Spleen (tissue), 11 donors: ENCODE measurements around the gene GCM1. TPM values are rescaled to one million over a fixed set of nuclear protein-coding genes. Genes with fewer than 3 reads are reported as not detected.

Experiments
- DNase-seq: peaks from one replicate; pipeline ENCODE4 v3.0.0-alpha.2; 2020
- H3K27ac ChIP-seq, 8 donors: fragments of 200-600 bp; sonication (generic) in 7 of 8; 1 replicate in 4 of 8; 2 replicates in 4 of 8; pipeline versions ENCODE4 v1.5.0 to v1.8.0; 2016 to 2021; ENCODE audit warnings: inconsistent platforms in 4 of 8, mild to moderate bottlenecking in 4 of 8, moderate library complexity in 1 of 8
- H3K27me3 ChIP-seq, 7 donors: fragments of 200-600 bp; sonication (generic) in 6 of 7; replicated peaks in 1 of 7; 1 replicate in 4 of 7; 2 replicates in 3 of 7; pipeline versions ENCODE4 v1.5.0 to v1.8.0; 2016 to 2021; ENCODE audit warnings: inconsistent platforms in 3 of 7, mild to moderate bottlenecking in 1 of 7
- H3K36me3 ChIP-seq, 6 donors: fragments of 200-600 bp; sonication (generic) in 5 of 6; 1 replicate in 4 of 6; 2 replicates in 2 of 6; pipeline versions ENCODE4 v1.5.0 to v1.8.0; 2016 to 2021; ENCODE audit warnings: inconsistent platforms in 2 of 6
- H3K4me1 ChIP-seq, 6 donors: fragments of 200-600 bp; sonication (generic) in 5 of 6; 1 replicate in 3 of 6; 2 replicates in 3 of 6; pipeline versions ENCODE4 v1.5.0 to v1.8.0; 2016 to 2021; ENCODE audit warnings: inconsistent platforms in 3 of 6
- H3K4me3 ChIP-seq, 8 donors: fragments of 200-600 bp; sonication (generic) in 7 of 8; 1 replicate in 4 of 8; 2 replicates in 4 of 8; pipeline versions ENCODE4 v1.5.0 to v1.8.0; 2016 to 2021; ENCODE audit warnings: inconsistent platforms in 4 of 8, mild to moderate bottlenecking in 4 of 8, moderate library complexity in 2 of 8
- H3K9me3 ChIP-seq, 8 donors: fragments of 200-600 bp; sonication (generic) in 7 of 8; 1 replicate in 4 of 8; 2 replicates in 4 of 8; pipeline versions ENCODE4 v1.5.0 to v1.8.0; 2016 to 2021; ENCODE audit warnings: inconsistent platforms in 4 of 8
- POLR2A ChIP-seq, 3 donors: fragments of 450-650 bp; IDR thresholded peaks; one replicate each; pipeline ENCODE4 v1.5.1; 2017; ENCODE audit warnings: antibody characterized with exemption in 3 of 3, mild to moderate bottlenecking in 1 of 3
- POLR2AphosphoS5 ChIP-seq, 3 donors: sonication (generic); formaldehyde crosslinking; IDR thresholded peaks; one replicate each; pipeline ENCODE4 v1.5.1; 2017; ENCODE audit warnings: antibody characterized with exemption in 3 of 3
- WGBS, 5 donors: extraction: QIAGEN DNeasy Blood & Tissue Kit in 3 of 5; methylation state at CpG; one replicate each; pipeline versions ENCODE4 v1.1.5 to v1.1.7; 2013 to 2018; 5-methylcytosine and 5-hydroxymethylcytosine counted together
- intact Hi-C: fragments of 100-400 bp; cut with DNase I; formaldehyde crosslinking; loops from one replicate; pipeline ENCODE4 v1.15.0; 2023; ENCODE audit warnings: low total_unique reads
- polyA plus RNA-seq, 3 donors: library from polyadenylated mRNA; stranded (reverse); fragments of 200-250 nt; gene quantifications; one replicate each; pipeline ENCODE4 v1.2.1, GENCODE V29; 2013
- total RNA-seq, 7 donors: library from RNA; depleted of rRNA in 3 of 7; stranded (reverse); fragments of >200 nt in 3 of 7; fragmentation: NEBNext Ultra II Directional in 4 of 7; extraction: Animal tissue kit (Norgen Biotek cat#: 25700) in 4 of 7; gene quantifications; one replicate each; pipeline versions ENCODE4 v1.1.0 to v1.2.1, GENCODE V29; 2016 to 2021
- TF ChIP-seq, protein P1 (sequence below), 11 experiments: fragments of 200-600 bp in 7 of 11; fragments of 450-650 bp in 4 of 11; sonication (generic) in 4 of 11; IDR thresholded peaks in 8 of 11; conservative IDR thresholded peaks in 3 of 11; 1 replicate in 7 of 11; 2 replicates in 4 of 11; pipeline versions ENCODE4 v1.4.0 to v1.8.0; 2016 to 2021; ENCODE audit warnings: antibody characterized with exemption in 11 of 11, inconsistent platforms in 4 of 11, mild to moderate bottlenecking in 1 of 11
- donor health status: healthy with polysubstance abuse.
- donor health status: DM: no; HTN: no; CAD: no; lungs with moderate emphysema.
- donor health status: DM: no; HTN: no; CAD: no.
- donor health status: Bipolar disorder and iron deficiency.
- donor health status: healthy.
- donor health status: DM: no; HTN: no; CAD: no.
- donor health status: DM: yes; HTN: yes; CAD: no.

GCM1 gene
- total and polyA plus RNA-seq, 10 donors = 0.05 to 1.9 (median 0.22) TPM; not detected in 1

- no peak overlapping the region for H3K27ac ChIP-seq
- DNase-seq = no peak
- no peak overlapping the region for H3K4me3 ChIP-seq
- no peaks in the 10 kb centered on the region for H3K27me3 ChIP-seq
- H3K36me3 ChIP-seq = no peaks in the 10 kb centered on the region
- no peaks in the 10 kb centered on the region for H3K4me1 ChIP-seq
- H3K9me3 ChIP-seq = peaks cover 0 to 7% (median 0%) of the 10 kb centered on the region in 8 donors
- no peak for TF ChIP-seq POLR2A (IDR thresholded peaks at IDR 0.05)
- TF ChIP-seq POLR2AphosphoS5 (IDR thresholded peaks at IDR 0.05) = no peak
- TF ChIP-seq, protein P1, sequence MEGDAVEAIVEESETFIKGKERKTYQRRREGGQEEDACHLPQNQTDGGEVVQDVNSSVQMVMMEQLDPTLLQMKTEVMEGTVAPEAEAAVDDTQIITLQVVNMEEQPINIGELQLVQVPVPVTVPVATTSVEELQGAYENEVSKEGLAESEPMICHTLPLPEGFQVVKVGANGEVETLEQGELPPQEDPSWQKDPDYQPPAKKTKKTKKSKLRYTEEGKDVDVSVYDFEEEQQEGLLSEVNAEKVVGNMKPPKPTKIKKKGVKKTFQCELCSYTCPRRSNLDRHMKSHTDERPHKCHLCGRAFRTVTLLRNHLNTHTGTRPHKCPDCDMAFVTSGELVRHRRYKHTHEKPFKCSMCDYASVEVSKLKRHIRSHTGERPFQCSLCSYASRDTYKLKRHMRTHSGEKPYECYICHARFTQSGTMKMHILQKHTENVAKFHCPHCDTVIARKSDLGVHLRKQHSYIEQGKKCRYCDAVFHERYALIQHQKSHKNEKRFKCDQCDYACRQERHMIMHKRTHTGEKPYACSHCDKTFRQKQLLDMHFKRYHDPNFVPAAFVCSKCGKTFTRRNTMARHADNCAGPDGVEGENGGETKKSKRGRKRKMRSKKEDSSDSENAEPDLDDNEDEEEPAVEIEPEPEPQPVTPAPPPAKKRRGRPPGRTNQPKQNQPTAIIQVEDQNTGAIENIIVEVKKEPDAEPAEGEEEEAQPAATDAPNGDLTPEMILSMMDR (IDR thresholded peaks at IDR 0.05 in 8 of 11, conservative IDR thresholded peaks at IDR 0.05 in 3 of 11) = no peak
- intact Hi-C loops = no loop called here
These were observed 36.2 kb downstream of the GCM1 start for GRCh38 chr6:53112404-53112803.

DNA sequence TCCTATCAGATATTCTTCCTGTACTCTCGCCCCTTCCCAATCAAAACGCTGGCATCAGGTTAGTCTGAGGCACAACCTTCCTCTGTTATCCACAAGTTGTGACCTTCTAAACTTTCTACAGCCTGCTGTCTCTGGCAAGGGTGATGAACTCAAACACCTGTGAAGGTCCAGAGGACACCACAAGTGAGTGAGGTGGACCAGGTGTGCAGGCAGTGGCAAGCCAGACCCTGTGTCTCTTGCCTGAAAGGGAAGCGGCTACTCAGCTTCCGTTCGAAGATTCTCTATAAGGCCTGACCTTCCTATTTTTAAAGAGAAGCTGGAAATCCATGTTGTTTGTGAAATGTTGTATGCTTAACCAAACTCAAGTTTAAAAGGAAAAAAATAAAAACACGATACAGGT, 36.8 kb downstream of the GCM1 start:
- intact Hi-C loops = no loop called here
- H3K9me3 ChIP-seq = peaks cover 0 to 7% (median 0%) of the 10 kb centered on the region in 8 donors
- H3K27me3 ChIP-seq = no peaks in the 10 kb centered on the region
- 79 to 92% (median 87%) methylated on average over 6 of the region's 6 CpGs for WGBS, 5 donors
- H3K27ac ChIP-seq = no peak overlapping the region
- H3K36me3 ChIP-seq = no peaks in the 10 kb centered on the region
- no peaks in the 10 kb centered on the region for H3K4me1 ChIP-seq
- H3K4me3 ChIP-seq = no peak overlapping the region
- no peak for TF ChIP-seq POLR2A (IDR thresholded peaks at IDR 0.05)
- TF ChIP-seq, protein P1 (IDR thresholded peaks at IDR 0.05 in 8 of 11, conservative IDR thresholded peaks at IDR 0.05 in 3 of 11) = no peak
- TF ChIP-seq POLR2AphosphoS5 (IDR thresholded peaks at IDR 0.05) = no peak
- no peak for DNase-seq

- TF ChIP-seq, protein P1 (IDR thresholded peaks at IDR 0.05 in 8 of 11, conservative IDR thresholded peaks at IDR 0.05 in 3 of 11) = no peak
- no peak for TF ChIP-seq POLR2A (IDR thresholded peaks at IDR 0.05)
- H3K4me3 ChIP-seq = no peak overlapping the region
- no peaks in the 10 kb centered on the region for H3K27me3 ChIP-seq
- H3K4me1 ChIP-seq = no peaks in the 10 kb centered on the region
- WGBS, 5 donors = 62 to 85% (median 74%) methylated on average over 1 to 2 of the region's 2 CpGs
- DNase-seq = no peak
- intact Hi-C loops = no loop called here
- H3K27ac ChIP-seq = no peak overlapping the region
- H3K9me3 ChIP-seq = no peaks in the 10 kb centered on the region
- H3K36me3 ChIP-seq = peaks cover 0 to 14% (median 0%) of the 10 kb centered on the region in 6 donors
These were observed 39.0 kb downstream of the GCM1 start for GRCh38 chr6:53109612-53110011.

GRCh38 chr6:53107091-53107490, 41.5 kb downstream of the GCM1 start:
- Histone ChIP-seq H3K9me3 (no peaks in the 10 kb centered on the region), H3K4me3 (no peak overlapping the region), H3K27me3 (no peaks in the 10 kb centered on the region), H3K27ac (peak overlapping the region in 1 of 8 donors; percentile 54), H3K4me1 (no peaks in the 10 kb centered on the region), H3K36me3 (peaks cover 0 to 37% (median 5%) of the 10 kb centered on the region in 6 donors)
- WGBS, 5 donors = 97 to 98% (median 97%) methylated on average over 4 of the region's 4 CpGs
- DNase-seq = no peak
- intact Hi-C loops = no loop called here
- TF ChIP-seq POLR2AphosphoS5 (IDR thresholded peaks at IDR 0.05) (no peak), POLR2A (IDR thresholded peaks at IDR 0.05) (no peak)
- TF ChIP-seq, protein P1 (IDR thresholded peaks at IDR 0.05 in 8 of 11, conservative IDR thresholded peaks at IDR 0.05 in 3 of 11) = no peak
